Endothelial cell of umbilical vein (primary cell): Measurements from ENCODE around the gene BCAN. TPM values are rescaled to one million over a fixed set of nuclear protein-coding genes. Genes with fewer than 3 reads are reported as not detected.
A peak's percentile ranks its signal among the peaks of the same experiment; 100 is the strongest.

ENCODE experiments used
- BruUV-seq: library from RNA; stranded (reverse); fragments of 400-500 nt; replicated peaks from 2 replicates; lab custom pipeline; 2021; lab: Mats Ljungman, UMichigan
- CTCF ChIA-PET: fragments of 300-600, 350-600 bp; sonication (Branson Sonifier 250); formaldehyde crosslinking; loops from one replicate; lab custom pipeline; 2021; ENCODE audit warnings: antibody characterized with exemption, inconsistent platforms; lab: Charles Lee
- POLR2A ChIA-PET: fragments of 300-600, 350-600 bp; sonication (Branson Sonifier 250); formaldehyde crosslinking; loops from one replicate; lab custom pipeline; 2021; ENCODE audit warnings: antibody characterized with exemption, inconsistent platforms; lab: Charles Lee
- DNase-seq: peaks from one replicate; pipeline ENCODE4 v3.0.0-alpha.2; 2011; ENCODE audit warnings: low read depth, low spot score
- FAIRE-seq: peaks from 2 replicates; lab custom pipeline; 2011; peaks lifted over from hg19 to GRCh38; lab: Jason Lieb, UNC
- H2AFZ ChIP-seq: 2 replicates; pipeline ENCODE4 v1.6.0; 2012; ENCODE audit warnings: low read depth, low read length, control low read depth, inconsistent platforms
- H3K27ac ChIP-seq: 2 replicates; pipeline ENCODE4 v1.5.1; 2011; ENCODE audit warnings: low read depth, mild to moderate bottlenecking, control low read depth, low read length, moderate library complexity; ENCODE audit not compliant: insufficient read depth
- H3K27me3 ChIP-seq, 2 experiments: 2 replicates each; pipeline versions ENCODE4 v1.6.0 to v1.6.1; 2011; ENCODE audit warnings: low read length in 2 of 2, mixed read lengths in 1 of 2; ENCODE audit not compliant: control insufficient read depth in 2 of 2, insufficient read depth in 2 of 2
- H3K36me3 ChIP-seq, 2 experiments: 2 replicates in 1 of 2; 3 replicates in 1 of 2; pipeline ENCODE4 v1.5.1; 2011; ENCODE audit warnings: low read length in 2 of 2, mild to moderate bottlenecking in 1 of 2, moderate library complexity in 1 of 2; ENCODE audit not compliant: control insufficient read depth in 2 of 2, insufficient read depth in 2 of 2; ENCODE audit errors: extremely low read depth in 1 of 2
- H3K4me1 ChIP-seq: 3 replicates; pipeline ENCODE4 v1.5.1; 2011; ENCODE audit warnings: mild to moderate bottlenecking, low read length; ENCODE audit not compliant: control insufficient read depth, insufficient read depth; ENCODE audit errors: extremely low read depth
- H3K4me2 ChIP-seq: 2 replicates; pipeline ENCODE4 v1.6.1; 2011; ENCODE audit warnings: low read length, control low read depth, mixed read lengths; ENCODE audit not compliant: insufficient read depth
- H3K4me3 ChIP-seq, 3 experiments: fragments of 200-600 bp in 1 of 3; sonication (generic), shearing (Covaris generic) in 1 of 3; replicated peaks in 1 of 3; 2 replicates each; pipeline ENCODE4 v1.5.1; 2011 to 2016; ENCODE audit warnings: control low read depth in 3 of 3, low read length in 3 of 3, mild to moderate bottlenecking in 2 of 3, inconsistent platforms in 1 of 3, low read depth in 1 of 3, moderate library complexity in 1 of 3; ENCODE audit not compliant: insufficient read depth in 1 of 3
- H3K79me2 ChIP-seq: 2 replicates; pipeline ENCODE4 v1.6.0; 2012; ENCODE audit warnings: low read length, inconsistent platforms; ENCODE audit not compliant: control insufficient read depth, insufficient read depth
- H3K9ac ChIP-seq: replicated peaks from 2 replicates; pipeline ENCODE3; 2011; ENCODE audit warnings: low read length, control low read depth; ENCODE audit not compliant: insufficient read depth; ENCODE audit errors: extremely low read depth
- H3K9me1 ChIP-seq: replicated peaks from 3 replicates; pipeline ENCODE4 v1.6.0; 2011; ENCODE audit warnings: mild to moderate bottlenecking, low read length; ENCODE audit not compliant: control insufficient read depth, insufficient read depth; ENCODE audit errors: extremely low read depth
- H3K9me3 ChIP-seq: replicated peaks from 2 replicates; pipeline ENCODE4 v1.5.1; 2012; ENCODE audit warnings: low read length, inconsistent platforms; ENCODE audit not compliant: control insufficient read depth, insufficient read depth
- H4K20me1 ChIP-seq: replicated peaks from 2 replicates; pipeline ENCODE3; 2011; ENCODE audit warnings: mild to moderate bottlenecking, low read length; ENCODE audit not compliant: control insufficient read depth, insufficient read depth; ENCODE audit errors: extremely low read depth
- CTCF ChIP-seq, 2 donors: IDR thresholded peaks; 1 replicate in 1 of 2; 2 replicates in 1 of 2; pipeline ENCODE4 v1.5.1; 2011; ENCODE audit warnings: low read length in 2 of 2, mild to moderate bottlenecking in 2 of 2, moderate library complexity in 2 of 2, control low read depth in 1 of 2, inconsistent platforms in 1 of 2, low read depth in 1 of 2; ENCODE audit not compliant: insufficient read depth in 1 of 2; ENCODE audit errors: extremely low read depth in 1 of 2
- EZH2 ChIP-seq: IDR thresholded peaks from 2 replicates; pipeline ENCODE4 v1.6.1; 2012; ENCODE audit warnings: borderline replicate concordance, low read depth, mild to moderate bottlenecking, moderate library complexity, low read length, inconsistent platforms; ENCODE audit not compliant: severe bottlenecking
- FOS ChIP-seq: IDR thresholded peaks from 2 replicates; pipeline ENCODE4 v1.6.1; 2011; ENCODE audit warnings: mild to moderate bottlenecking, low read length, moderate library complexity, borderline replicate concordance; ENCODE audit not compliant: insufficient read depth
- GATA2 ChIP-seq: IDR thresholded peaks from 2 replicates; pipeline ENCODE4 v1.7.0; 2011; ENCODE audit warnings: low read depth, mild to moderate bottlenecking, moderate library complexity, mixed read lengths, low read length; ENCODE audit not compliant: insufficient read length, insufficient read depth
- JUN ChIP-seq: IDR thresholded peaks from 2 replicates; pipeline ENCODE4 v1.6.1; 2011; ENCODE audit warnings: borderline replicate concordance, low read depth; ENCODE audit not compliant: insufficient read length, insufficient read depth
- MAX ChIP-seq: IDR thresholded peaks from 2 replicates; pipeline ENCODE4 v1.6.1; 2011; ENCODE audit not compliant: insufficient read depth, insufficient read length
- MYC ChIP-seq: IDR thresholded peaks from one replicate; pipeline ENCODE4 v1.6.1; 2011; ENCODE audit warnings: mild to moderate bottlenecking, low read depth, low read length
- POLR2A ChIP-seq: IDR thresholded peaks from 2 replicates; pipeline ENCODE4 v1.6.1; 2012; ENCODE audit warnings: low read depth, mild to moderate bottlenecking, control low read depth, low read length
- POLR2AphosphoS5 ChIP-seq: IDR thresholded peaks from 2 replicates; pipeline ENCODE4 v1.6.1; 2012; ENCODE audit warnings: low read depth, mild to moderate bottlenecking, control low read depth, low read length, moderate library complexity; ENCODE audit not compliant: insufficient read depth
- dilution Hi-C: fragments of 300-500 bp; cut with MboI; formaldehyde crosslinking; loops from one replicate; pipeline ENCODE4 v1.15.0; 2019; ENCODE audit warnings: low sequenced_read_pairs; ENCODE audit not compliant: extremely low pct_ligation_motif_present
- intact Hi-C: fragments of 100-400 bp; cut with micrococcal nuclease; formaldehyde crosslinking; loops from one replicate; pipeline ENCODE4 v1.10.0; 2022
- polyA plus RNA-seq, 4 experiments: library from polyadenylated mRNA; depleted of rRNA in 3 of 4; stranded (reverse) in 3 of 4; unstranded in 1 of 4; fragments of >200 nt; gene quantifications; 2 replicates each; pipeline versions ENCODE4 v1.2.1 to v1.2.3, GENCODE V29; 2011 to 2012; ENCODE audit warnings: missing spikeins in 1 of 4
- total RNA-seq: library from RNA; stranded (reverse); gene quantifications from 2 replicates; pipeline ENCODE4 v1.2.3, GENCODE V29; 2021

The BCAN gene
- total and polyA plus RNA-seq, 2 donors (not counting 3 experiments of a cell fraction or from before 2014, with no cell fraction given): 0.15 TPM; not detected in 1

- H3K79me2 ChIP-seq: no peaks in the 10 kb centered on the region
- no peaks in the 10 kb centered on the region for H3K9me3 ChIP-seq
- dilution Hi-C loops (no loop called here), intact Hi-C loops (no loop called here)
- CTCF ChIA-PET: interaction anchor here (0.6 to 3.2 kb wide), 9 partner anchors 13 to 277 kb away, joined by 3 to 20 read pairs (median 5); partner anchors contain the start of gene NES
- no peaks in the 10 kb centered on the region for H3K36me3 ChIP-seq
- no peak overlapping the region for H3K9ac ChIP-seq
- H4K20me1 ChIP-seq: no peaks in the 10 kb centered on the region
- no peaks in the 10 kb centered on the region for H3K4me1 ChIP-seq
- TF ChIP-seq EZH2: peak; percentile 100
- no peak for TF ChIP-seq JUN
- no peak overlapping the region for H3K4me2 ChIP-seq
- BruUV-seq: no TSS peak
- H3K9me1 ChIP-seq: no peaks in the 10 kb centered on the region
- peaks cover 84 to 93% of the 10 kb centered on the region in 2 experiments for H3K27me3 ChIP-seq
- H3K4me3 ChIP-seq: no peak overlapping the region
- FAIRE-seq (no peak), DNase-seq (no peak)
- H2AFZ ChIP-seq: no peak overlapping the region
- POLR2A ChIA-PET: no interaction called here
- H3K27ac ChIP-seq: no peak overlapping the region
Observed at GRCh38 chr1:156642265-156643048, 540 bp downstream of the BCAN start.

GRCh38 chr1:156643049-156643777 is 1.3 kb downstream of the BCAN start:
- no peaks in the 10 kb centered on the region for H4K20me1 ChIP-seq
- no peak overlapping the region for H3K27ac ChIP-seq
- TF ChIP-seq POLR2A (no peak), MAX (no peak), CTCF (IDR thresholded peaks at IDR 0.05; ENCODE audit: extremely low read depth in 1 of 2, insufficient read depth in 1 of 2, low read depth in 1 of 2, low read length in 2 of 2) (no peak), POLR2AphosphoS5 (no peak), GATA2 (no peak), EZH2 (no peak), MYC (no peak), FOS (no peak), JUN (no peak)
- intact Hi-C loops: no loop called here
- no peak overlapping the region for H3K9ac ChIP-seq
- no TSS peak for BruUV-seq
- ChIA-PET POLR2A (no interaction called here), CTCF (interaction anchor here (0.6 to 3.2 kb wide), 8 partner anchors 14 to 276 kb away, joined by 3 to 20 read pairs (median 6); partner anchors contain the start of gene NES)
- H3K4me1 ChIP-seq: no peaks in the 10 kb centered on the region
- FAIRE-seq: no peak
- no peaks in the 10 kb centered on the region for H3K9me3 ChIP-seq
- no peak for DNase-seq
- peaks cover 82 to 92% of the 10 kb centered on the region in 2 experiments for H3K27me3 ChIP-seq
- dilution Hi-C loops: no loop called here
- no peaks in the 10 kb centered on the region for H3K36me3 ChIP-seq
- H3K4me3 ChIP-seq: no peak overlapping the region
- H3K9me1 ChIP-seq: no peaks in the 10 kb centered on the region
- no peaks in the 10 kb centered on the region for H3K79me2 ChIP-seq
- H2AFZ ChIP-seq: no peak overlapping the region
- H3K4me2 ChIP-seq: no peak overlapping the region
